ENCODE measurements around the gene EXOC6B. TPM values are rescaled to one million over a fixed set of nuclear protein-coding genes. Genes with fewer than 3 reads are reported as not detected.

The EXOC6B gene
- total RNA-seq, 1 donor, result 24.6 TPM

DNA sequence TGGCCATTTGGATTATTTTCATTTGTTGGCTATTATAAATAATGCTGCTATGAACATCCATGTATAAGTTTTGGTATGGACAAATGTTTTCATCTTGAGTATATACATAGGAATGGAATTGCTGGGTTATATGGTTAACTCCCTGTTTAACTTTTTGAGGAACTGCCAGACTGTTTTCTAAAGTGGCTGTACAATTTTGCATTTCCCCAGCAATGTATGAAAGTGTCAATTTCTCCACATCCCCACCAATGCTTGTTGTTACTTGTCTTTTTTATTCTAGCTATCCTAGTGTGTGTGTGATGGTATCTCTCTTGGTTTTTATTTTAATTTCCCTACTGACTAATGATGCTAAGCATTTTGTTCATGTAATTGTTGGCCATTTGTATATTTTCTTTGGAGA is 587.5 kb downstream of the EXOC6B start:
- Histone ChIP-seq H4K20me1 (ENCODE audit: insufficient read depth, low read length) (no peaks in the 10 kb centered on the region), H3K36me3 (ENCODE audit: insufficient read depth, low read length) (no peaks in the 10 kb centered on the region), H3K27ac (ENCODE audit: low read depth, low read length) (no peak overlapping the region), H3K4me3 (ENCODE audit: insufficient read depth, low read length) (no peak overlapping the region), H3K9me3 (ENCODE audit: low read depth, low read length) (no peaks in the 10 kb centered on the region), H3K79me2 (ENCODE audit: insufficient read depth, low read length) (no peaks in the 10 kb centered on the region), H3K27me3 (ENCODE audit: insufficient read depth, low read length) (no peaks in the 10 kb centered on the region), H3K4me2 (ENCODE audit: insufficient read depth, low read length) (no peak overlapping the region), H2AFZ (ENCODE audit: low read length) (no peak overlapping the region), H3K4me1 (ENCODE audit: insufficient read depth, low read length) (peaks cover 27% of the 10 kb centered on the region)
- no peak for DNase-seq (ENCODE audit: insufficient read length, low spot score, missing footprints)
- TF ChIP-seq, protein P1, sequence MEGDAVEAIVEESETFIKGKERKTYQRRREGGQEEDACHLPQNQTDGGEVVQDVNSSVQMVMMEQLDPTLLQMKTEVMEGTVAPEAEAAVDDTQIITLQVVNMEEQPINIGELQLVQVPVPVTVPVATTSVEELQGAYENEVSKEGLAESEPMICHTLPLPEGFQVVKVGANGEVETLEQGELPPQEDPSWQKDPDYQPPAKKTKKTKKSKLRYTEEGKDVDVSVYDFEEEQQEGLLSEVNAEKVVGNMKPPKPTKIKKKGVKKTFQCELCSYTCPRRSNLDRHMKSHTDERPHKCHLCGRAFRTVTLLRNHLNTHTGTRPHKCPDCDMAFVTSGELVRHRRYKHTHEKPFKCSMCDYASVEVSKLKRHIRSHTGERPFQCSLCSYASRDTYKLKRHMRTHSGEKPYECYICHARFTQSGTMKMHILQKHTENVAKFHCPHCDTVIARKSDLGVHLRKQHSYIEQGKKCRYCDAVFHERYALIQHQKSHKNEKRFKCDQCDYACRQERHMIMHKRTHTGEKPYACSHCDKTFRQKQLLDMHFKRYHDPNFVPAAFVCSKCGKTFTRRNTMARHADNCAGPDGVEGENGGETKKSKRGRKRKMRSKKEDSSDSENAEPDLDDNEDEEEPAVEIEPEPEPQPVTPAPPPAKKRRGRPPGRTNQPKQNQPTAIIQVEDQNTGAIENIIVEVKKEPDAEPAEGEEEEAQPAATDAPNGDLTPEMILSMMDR (IDR thresholded peaks at IDR 0.05; ENCODE audit: extremely low read depth, low read depth, low read length), result no peak

GRCh38 chr2:72237549-72237948 is 588.3 kb downstream of the EXOC6B start:
- DNase-seq (ENCODE audit: insufficient read length, low spot score, missing footprints), result no peak
- TF ChIP-seq, protein P1 (IDR thresholded peaks at IDR 0.05; ENCODE audit: extremely low read depth, low read depth, low read length), result no peak
- no peak overlapping the region for H3K27ac ChIP-seq (ENCODE audit: low read depth, low read length)
- no peak overlapping the region for H2AFZ ChIP-seq (ENCODE audit: low read length)
- H3K4me3 ChIP-seq (ENCODE audit: insufficient read depth, low read length), result no peak overlapping the region
- H3K27me3 ChIP-seq (ENCODE audit: insufficient read depth, low read length), result no peaks in the 10 kb centered on the region
- no peaks in the 10 kb centered on the region for H3K79me2 ChIP-seq (ENCODE audit: insufficient read depth, low read length)
- H3K4me1 ChIP-seq (ENCODE audit: insufficient read depth, low read length), result peaks cover 27% of the 10 kb centered on the region
- no peaks in the 10 kb centered on the region for H3K9me3 ChIP-seq (ENCODE audit: low read depth, low read length)
- H3K36me3 ChIP-seq (ENCODE audit: insufficient read depth, low read length), result no peaks in the 10 kb centered on the region
- H4K20me1 ChIP-seq (ENCODE audit: insufficient read depth, low read length), result no peaks in the 10 kb centered on the region
- no peak overlapping the region for H3K4me2 ChIP-seq (ENCODE audit: insufficient read depth, low read length)

DNA sequence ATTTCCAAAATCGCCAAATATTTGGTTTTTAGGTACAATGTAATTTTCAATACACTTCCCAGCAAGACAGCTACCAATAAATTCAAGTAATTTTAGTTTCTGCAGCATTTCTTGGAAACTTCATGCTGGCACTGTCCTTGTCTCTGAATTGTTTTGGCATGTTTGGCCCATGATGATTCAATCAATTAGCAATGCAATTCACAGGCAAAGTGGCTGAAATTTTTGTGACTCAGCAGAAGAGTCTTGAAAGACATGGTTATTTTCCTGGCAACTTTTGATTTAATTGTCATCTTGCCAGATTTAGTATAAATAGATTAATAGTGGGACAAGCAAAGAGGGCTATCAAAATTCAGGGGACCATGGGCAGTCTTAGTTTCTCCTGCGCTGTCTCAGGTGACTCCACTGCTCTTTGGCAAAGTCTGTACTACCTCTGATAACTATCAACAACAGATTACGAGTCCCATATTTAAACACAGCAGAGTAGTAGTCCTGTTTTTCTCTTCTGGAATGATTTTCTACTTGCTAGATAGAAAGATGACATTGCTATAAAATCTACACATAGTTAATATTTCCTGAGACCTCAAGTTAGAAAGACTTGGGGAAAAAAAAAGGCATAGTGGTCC is 589.3 kb downstream of the EXOC6B start:
- peak overlapping the region; percentile 21 for H3K27ac ChIP-seq (ENCODE audit: low read depth, low read length)
- peak overlapping the region; percentile 34 for H3K4me2 ChIP-seq (ENCODE audit: insufficient read depth, low read length)
- TF ChIP-seq, protein P1 (IDR thresholded peaks at IDR 0.05; ENCODE audit: extremely low read depth, low read depth, low read length), result no peak

DNA sequence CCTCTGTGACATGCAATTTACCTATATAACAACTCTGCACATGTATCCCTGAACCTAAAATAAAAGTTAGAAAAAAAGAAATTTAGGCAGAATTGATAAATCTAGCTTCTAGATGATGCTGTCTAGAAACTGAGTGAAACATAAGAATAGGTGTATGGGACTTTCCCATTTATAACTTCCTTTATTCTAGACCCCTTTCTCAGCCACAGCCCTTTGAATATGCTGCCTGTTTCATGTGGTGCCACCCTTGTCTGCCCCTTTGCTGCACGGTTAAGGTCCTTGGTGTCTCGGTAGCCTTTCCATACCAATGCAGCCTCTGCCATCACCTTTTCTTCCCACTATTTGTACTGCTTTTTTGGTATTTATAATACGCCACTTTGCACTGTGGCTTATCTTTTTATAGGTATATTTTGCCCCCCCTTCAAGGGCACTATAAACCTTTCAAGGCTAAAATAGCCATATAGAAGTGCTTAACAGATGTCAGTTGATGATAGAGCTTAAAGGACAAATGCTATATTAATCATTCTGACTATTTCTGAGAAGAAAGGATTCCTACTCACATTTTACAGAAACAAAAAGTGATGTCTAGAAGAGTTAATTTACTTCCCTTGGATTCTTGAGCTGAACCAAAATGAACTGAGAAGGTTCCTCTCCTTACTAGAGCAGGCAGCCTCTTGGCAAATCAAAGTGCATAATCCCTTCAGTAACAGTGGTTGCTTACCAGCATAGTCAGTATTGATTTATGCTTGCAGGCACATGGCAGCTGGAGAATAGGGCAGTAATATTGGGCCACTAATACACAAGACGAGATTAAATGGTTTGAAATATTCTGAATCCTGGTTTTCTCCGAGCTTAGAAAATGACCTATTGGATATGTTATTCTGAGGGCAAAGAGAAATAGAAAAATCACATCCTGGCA is 590.1 kb downstream of the EXOC6B start:
- no peak for DNase-seq (ENCODE audit: insufficient read length, low spot score, missing footprints)
- TF ChIP-seq, protein P1 (IDR thresholded peaks at IDR 0.05; ENCODE audit: extremely low read depth, low read depth, low read length), result no peak
- H3K4me3 ChIP-seq (ENCODE audit: insufficient read depth, low read length), result no peak overlapping the region

More for the DNA sequence above, 589.3 kb downstream of the EXOC6B start:
- Histone ChIP-seq H3K4me3 (ENCODE audit: insufficient read depth, low read length) (no peak overlapping the region), H3K36me3 (ENCODE audit: insufficient read depth, low read length) (no peaks in the 10 kb centered on the region), H4K20me1 (ENCODE audit: insufficient read depth, low read length) (no peaks in the 10 kb centered on the region), H3K27me3 (ENCODE audit: insufficient read depth, low read length) (no peaks in the 10 kb centered on the region), H2AFZ (ENCODE audit: low read length) (no peak overlapping the region), H3K4me1 (ENCODE audit: insufficient read depth, low read length) (peaks cover 27% of the 10 kb centered on the region), H3K9me3 (ENCODE audit: low read depth, low read length) (no peaks in the 10 kb centered on the region), H3K79me2 (ENCODE audit: insufficient read depth, low read length) (no peaks in the 10 kb centered on the region)
- peak; percentile 59 for DNase-seq (ENCODE audit: insufficient read length, low spot score, missing footprints)

More for the DNA sequence above, 590.1 kb downstream of the EXOC6B start:
- Histone ChIP-seq H3K9me3 (ENCODE audit: low read depth, low read length) (no peaks in the 10 kb centered on the region), H4K20me1 (ENCODE audit: insufficient read depth, low read length) (no peaks in the 10 kb centered on the region), H3K27me3 (ENCODE audit: insufficient read depth, low read length) (no peaks in the 10 kb centered on the region), H3K79me2 (ENCODE audit: insufficient read depth, low read length) (no peaks in the 10 kb centered on the region), H3K4me1 (ENCODE audit: insufficient read depth, low read length) (peaks cover 27% of the 10 kb centered on the region), H3K4me2 (ENCODE audit: insufficient read depth, low read length) (peak overlapping the region; percentile 34), H2AFZ (ENCODE audit: low read length) (no peak overlapping the region), H3K36me3 (ENCODE audit: insufficient read depth, low read length) (no peaks in the 10 kb centered on the region), H3K27ac (ENCODE audit: low read depth, low read length) (no peak overlapping the region)

Data from osteoblast (primary cell).